Activated naive CD4-positive, alpha-beta T cell treated with anti-CD3 and anti-CD28 coated beads, Interleukin-2, amount 10 ng/mL, durations not matched to agents 7 days and 5 days (primary cell): ENCODE results near the gene PLCXD3.

ENCODE experiments used
- CTCF ChIA-PET: fragments of 350-600 bp; sonication (Branson Sonifier 250); formaldehyde crosslinking; loops from one replicate; lab custom pipeline; 2021; ENCODE audit warnings: antibody characterized with exemption; lab: Charles Lee
- DNase-seq: peaks from one replicate; pipeline ENCODE4 v3.0.0-alpha.2; 2020
- H3K27ac Mint-ChIP-seq: one replicate; pipeline ENCODE4 v1.8.0; 2021; ENCODE audit warnings: mild to moderate bottlenecking, moderate library complexity, mixed read lengths
- H3K27me3 Mint-ChIP-seq: one replicate; pipeline ENCODE4 v1.8.0; 2021; ENCODE audit warnings: mild to moderate bottlenecking, mixed read lengths
- H3K36me3 Mint-ChIP-seq: one replicate; pipeline ENCODE4 v1.8.0; 2021; ENCODE audit warnings: mixed read lengths
- H3K4me1 Mint-ChIP-seq: one replicate; pipeline ENCODE4 v1.8.0; 2021; ENCODE audit warnings: mixed read lengths
- H3K4me3 Mint-ChIP-seq: one replicate; pipeline ENCODE4 v1.8.0; 2021; ENCODE audit warnings: mild to moderate bottlenecking, moderate library complexity, mixed read lengths
- H3K9me3 Mint-ChIP-seq: one replicate; pipeline ENCODE4 v1.8.0; 2021; ENCODE audit warnings: mixed read lengths

Gene PLCXD3

DNA sequence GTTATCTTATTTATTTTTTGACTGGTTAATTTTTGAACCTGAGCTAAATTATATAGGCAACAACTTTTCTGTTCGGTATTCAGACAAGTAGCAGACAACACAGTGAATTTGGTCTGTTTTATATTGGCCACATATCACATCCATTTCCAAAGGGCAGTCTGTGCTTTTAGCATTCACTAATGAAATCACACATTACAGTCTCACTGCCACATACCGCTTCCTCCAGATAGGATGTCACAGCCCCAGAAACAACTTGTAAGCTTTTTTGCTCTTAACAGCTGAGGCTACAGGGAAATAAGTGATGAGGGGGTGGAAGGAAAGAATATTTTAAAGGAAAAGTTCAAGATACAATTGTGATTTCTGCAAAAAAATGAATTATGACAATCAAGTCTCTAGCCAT is 140.6 kb downstream of the PLCXD3 start:
- Mint-ChIP-seq H3K27me3 (no peaks in the 10 kb centered on the region), H3K4me3 (no peak overlapping the region), H3K4me1 (no peaks in the 10 kb centered on the region), H3K36me3 (no peaks in the 10 kb centered on the region), H3K9me3 (peaks cover 2% of the 10 kb centered on the region), H3K27ac (no peak overlapping the region)
- no peak for DNase-seq
- CTCF ChIA-PET: interaction anchor here (1.2 kb wide), 1 partner anchor 154 kb away, joined by 3 read pairs; no protein-coding TSS in a partner anchor

DNA sequence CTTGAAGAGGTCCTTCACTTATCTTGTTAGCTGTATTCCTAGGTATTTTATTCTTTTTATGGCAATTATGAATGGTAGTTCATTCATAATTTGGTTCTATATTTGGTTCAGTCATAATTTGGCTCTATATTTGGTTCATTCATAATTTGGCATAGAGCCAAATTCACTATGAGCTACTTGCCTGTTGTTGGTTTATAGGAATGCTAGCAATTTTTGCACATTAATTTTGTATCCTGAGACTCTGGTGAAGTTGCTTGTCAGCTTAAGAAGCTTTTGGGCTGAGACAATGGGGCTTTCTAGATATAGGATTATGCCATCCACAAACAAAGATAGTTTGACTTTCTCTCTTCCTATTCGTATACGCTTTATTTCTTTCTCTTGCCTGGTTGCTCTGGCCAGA is 142.2 kb downstream of the PLCXD3 start:
- no peak overlapping the region for H3K4me3 Mint-ChIP-seq
- no peaks in the 10 kb centered on the region for H3K27me3 Mint-ChIP-seq
- no peak for DNase-seq
- no peak overlapping the region for H3K27ac Mint-ChIP-seq
- peaks cover 2% of the 10 kb centered on the region for H3K9me3 Mint-ChIP-seq
- CTCF ChIA-PET: no interaction called here
- H3K4me1 Mint-ChIP-seq: no peaks in the 10 kb centered on the region
- H3K36me3 Mint-ChIP-seq: no peaks in the 10 kb centered on the region

DNA sequence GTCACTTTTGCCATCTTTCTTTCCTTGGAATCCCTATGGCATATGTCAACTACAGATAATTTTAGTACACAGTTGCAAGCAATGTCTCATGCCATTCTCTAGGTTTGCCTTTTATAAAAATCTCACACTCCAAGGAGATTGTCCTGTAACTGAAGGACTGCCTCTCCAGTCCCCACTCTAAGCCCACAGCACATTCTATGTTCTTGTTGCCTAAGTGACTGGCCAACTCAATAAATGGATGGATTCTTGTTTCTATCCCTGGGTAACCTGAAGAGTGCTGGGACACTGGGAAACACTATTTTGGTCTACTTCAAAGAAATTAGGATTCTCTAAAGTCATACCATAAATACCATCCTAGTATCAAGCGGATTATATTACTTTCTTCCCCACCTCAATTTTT is 145.0 kb downstream of the PLCXD3 start:
- Mint-ChIP-seq H3K36me3 (no peaks in the 10 kb centered on the region), H3K9me3 (peaks cover 2% of the 10 kb centered on the region), H3K4me1 (no peaks in the 10 kb centered on the region), H3K4me3 (no peak overlapping the region), H3K27me3 (no peaks in the 10 kb centered on the region), H3K27ac (no peak overlapping the region)
- CTCF ChIA-PET: no interaction called here
- no peak for DNase-seq

DNA sequence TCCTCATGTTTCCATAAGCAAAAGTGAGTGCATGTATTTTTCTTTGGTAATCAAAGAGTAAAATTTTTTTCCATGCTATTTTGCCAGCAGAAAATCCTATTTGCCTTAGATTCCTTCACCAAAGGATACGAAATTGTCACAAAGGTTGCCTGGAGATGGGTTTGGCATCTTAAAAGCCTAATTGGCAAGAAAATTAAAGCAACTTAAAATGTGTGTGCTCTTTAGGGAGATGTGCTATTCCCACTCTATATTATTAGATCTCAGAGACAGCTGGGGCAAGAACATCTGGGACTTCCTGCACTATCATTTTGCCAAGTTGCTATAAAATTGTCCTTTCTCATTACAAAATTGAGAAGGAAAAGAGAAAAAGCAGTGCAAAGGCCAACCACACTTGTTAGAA is 146.1 kb downstream of the PLCXD3 start:
- Mint-ChIP-seq H3K27ac (no peak overlapping the region), H3K36me3 (no peaks in the 10 kb centered on the region), H3K27me3 (no peaks in the 10 kb centered on the region), H3K9me3 (peaks cover 2% of the 10 kb centered on the region), H3K4me1 (no peaks in the 10 kb centered on the region), H3K4me3 (no peak overlapping the region)
- CTCF ChIA-PET: no interaction called here
- no peak for DNase-seq

DNA sequence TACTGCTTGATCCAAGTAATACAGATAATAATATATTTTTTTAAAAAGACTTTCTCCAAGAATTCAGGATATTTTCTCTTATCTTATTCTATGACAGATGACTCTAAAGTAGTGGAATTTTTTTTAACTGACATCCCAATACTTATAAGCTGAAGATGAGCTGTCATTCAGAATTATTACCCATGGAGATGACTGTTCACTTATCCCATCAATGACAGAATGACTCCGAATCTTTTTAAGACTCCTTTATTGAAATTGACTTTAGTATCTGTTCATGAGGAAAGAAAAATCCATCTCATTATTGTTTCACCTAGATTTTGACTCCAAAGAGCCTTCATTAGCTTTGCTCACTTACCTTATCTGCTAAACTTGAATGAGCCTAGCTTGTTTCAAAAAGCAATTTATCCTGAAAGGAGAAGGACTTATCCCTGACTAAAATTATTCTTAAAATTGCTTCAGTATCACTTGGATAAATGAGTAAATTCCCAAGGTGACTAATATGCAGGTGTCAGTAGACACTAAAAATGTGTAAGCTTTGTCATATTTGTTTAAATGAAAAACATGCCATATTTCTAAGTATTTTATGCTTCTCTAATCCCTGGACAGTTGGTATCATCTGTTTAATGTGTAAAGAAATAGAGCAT is 146.9 kb downstream of the PLCXD3 start:
- Mint-ChIP-seq H3K9me3 (peaks cover 2% of the 10 kb centered on the region), H3K36me3 (no peaks in the 10 kb centered on the region), H3K4me1 (no peaks in the 10 kb centered on the region), H3K27me3 (no peaks in the 10 kb centered on the region), H3K4me3 (no peak overlapping the region), H3K27ac (no peak overlapping the region)
- DNase-seq: no peak
- CTCF ChIA-PET: no interaction called here

DNA sequence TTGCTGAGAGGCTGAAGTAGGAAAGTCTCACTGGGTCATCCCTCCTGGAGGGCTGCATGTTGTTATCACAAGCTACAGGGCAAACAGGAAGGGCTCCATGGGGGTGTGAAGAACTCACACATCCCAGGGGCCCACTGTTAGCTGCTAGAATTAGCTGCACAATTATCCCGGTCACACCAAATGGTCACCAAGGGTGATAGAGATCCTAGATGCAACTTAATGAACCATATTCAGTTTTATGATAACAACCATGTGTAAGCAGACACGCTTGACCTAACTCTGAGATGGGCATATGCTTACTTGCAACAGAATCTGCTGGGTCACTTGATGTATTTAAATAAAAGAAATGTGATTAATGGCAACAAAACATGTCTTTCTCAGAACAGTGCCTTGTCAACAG is 153.6 kb downstream of the PLCXD3 start:
- no peak overlapping the region for H3K4me3 Mint-ChIP-seq
- CTCF ChIA-PET: no interaction called here
- H3K36me3 Mint-ChIP-seq: no peaks in the 10 kb centered on the region
- no peaks in the 10 kb centered on the region for H3K9me3 Mint-ChIP-seq
- H3K27ac Mint-ChIP-seq: no peak overlapping the region
- H3K27me3 Mint-ChIP-seq: no peaks in the 10 kb centered on the region
- no peaks in the 10 kb centered on the region for H3K4me1 Mint-ChIP-seq
- DNase-seq: no peak

DNA sequence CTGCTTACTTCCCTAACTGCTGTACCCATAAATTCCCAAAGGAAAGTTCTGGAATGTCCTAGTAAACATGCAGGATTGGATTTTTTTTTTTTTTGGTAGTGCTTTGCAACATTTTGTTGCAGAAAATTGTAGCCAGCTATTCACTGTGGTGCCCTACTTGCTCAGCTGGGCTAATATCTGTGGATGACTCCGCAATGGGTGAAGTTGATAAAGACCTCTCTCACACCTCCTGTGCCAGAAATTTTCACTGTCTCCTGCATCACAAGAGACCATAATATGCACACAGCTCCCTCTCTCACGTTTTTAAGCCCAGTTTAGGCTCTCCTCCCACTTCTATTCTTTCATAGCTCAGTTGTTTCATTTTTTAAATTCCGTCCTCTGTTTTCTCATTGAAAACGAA is 160.6 kb downstream of the PLCXD3 start:
- CTCF ChIA-PET: interaction anchor here (0.7 kb wide), 1 partner anchor 97 kb away, joined by 3 read pairs; no protein-coding TSS in a partner anchor
- H3K36me3 Mint-ChIP-seq: no peaks in the 10 kb centered on the region
- H3K4me3 Mint-ChIP-seq: no peak overlapping the region
- no peak overlapping the region for H3K27ac Mint-ChIP-seq
- H3K4me1 Mint-ChIP-seq: no peaks in the 10 kb centered on the region
- no peak for DNase-seq
- no peaks in the 10 kb centered on the region for H3K27me3 Mint-ChIP-seq
- H3K9me3 Mint-ChIP-seq: no peaks in the 10 kb centered on the region

DNA sequence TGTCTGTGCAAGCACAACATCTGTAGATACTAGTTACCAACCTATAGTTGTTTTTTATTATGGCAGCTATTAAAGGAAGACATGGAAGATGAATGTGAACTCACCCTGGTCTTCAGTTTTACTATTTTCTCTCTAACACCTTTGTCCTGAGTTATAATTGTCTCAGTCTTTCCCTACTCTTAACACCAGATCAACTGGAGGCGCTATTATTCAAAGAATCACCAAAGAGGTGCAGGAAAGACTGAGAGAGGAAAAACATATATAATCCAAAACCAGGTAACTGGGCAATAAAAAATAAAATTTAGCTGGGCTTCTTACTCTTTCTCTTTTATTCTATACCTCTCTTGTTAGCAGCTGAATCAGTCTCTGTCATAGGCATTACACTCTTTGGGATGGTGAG is 162.8 kb downstream of the PLCXD3 start:
- Mint-ChIP-seq H3K9me3 (no peaks in the 10 kb centered on the region), H3K4me1 (no peaks in the 10 kb centered on the region), H3K36me3 (no peaks in the 10 kb centered on the region), H3K27ac (no peak overlapping the region), H3K27me3 (no peaks in the 10 kb centered on the region), H3K4me3 (no peak overlapping the region)
- CTCF ChIA-PET: no interaction called here
- no peak for DNase-seq

DNA sequence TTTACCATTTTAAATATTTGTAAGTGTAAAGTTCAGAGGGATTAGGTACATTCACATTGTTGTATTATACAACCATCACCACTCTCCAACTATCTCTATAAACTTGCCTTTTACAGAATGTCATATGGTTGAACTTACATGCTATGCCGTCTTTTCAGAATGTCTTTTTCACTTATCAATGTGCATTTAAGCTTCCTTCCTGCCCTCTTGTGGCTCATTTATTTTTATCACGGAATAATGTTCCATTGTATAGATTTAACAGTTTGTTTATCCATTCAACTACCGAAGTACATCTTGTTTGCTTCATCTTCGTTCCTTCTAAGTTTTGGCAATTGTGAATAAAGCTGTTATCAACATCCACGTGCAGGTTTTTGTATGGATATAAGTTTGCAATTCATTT is 163.8 kb downstream of the PLCXD3 start:
- CTCF ChIA-PET: no interaction called here
- H3K27me3 Mint-ChIP-seq: no peaks in the 10 kb centered on the region
- H3K27ac Mint-ChIP-seq: no peak overlapping the region
- H3K9me3 Mint-ChIP-seq: no peaks in the 10 kb centered on the region
- H3K4me3 Mint-ChIP-seq: no peak overlapping the region
- no peaks in the 10 kb centered on the region for H3K36me3 Mint-ChIP-seq
- no peak for DNase-seq
- H3K4me1 Mint-ChIP-seq: no peaks in the 10 kb centered on the region

DNA sequence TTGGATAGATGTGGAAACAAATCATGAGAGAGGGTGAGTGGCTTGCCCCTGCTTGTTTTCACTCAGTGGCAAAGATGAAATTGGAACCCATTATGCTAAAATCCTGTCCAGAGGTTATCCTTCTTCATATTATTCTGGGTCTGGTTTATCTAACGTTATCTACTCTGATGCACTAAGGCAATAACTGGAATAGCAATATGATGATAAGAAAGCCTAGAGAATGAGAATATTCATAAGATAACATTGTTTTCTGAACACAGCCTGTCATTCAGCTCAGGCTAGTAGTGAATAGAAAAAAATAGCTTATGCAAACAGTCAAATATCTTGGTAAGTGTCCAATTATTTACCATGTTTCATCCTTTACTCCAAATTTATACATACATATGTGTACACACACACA is 165.1 kb downstream of the PLCXD3 start:
- CTCF ChIA-PET: no interaction called here
- Mint-ChIP-seq H3K27ac (no peak overlapping the region), H3K9me3 (no peaks in the 10 kb centered on the region), H3K4me3 (no peak overlapping the region), H3K36me3 (no peaks in the 10 kb centered on the region), H3K4me1 (no peaks in the 10 kb centered on the region), H3K27me3 (no peaks in the 10 kb centered on the region)
- DNase-seq: no peak

DNA sequence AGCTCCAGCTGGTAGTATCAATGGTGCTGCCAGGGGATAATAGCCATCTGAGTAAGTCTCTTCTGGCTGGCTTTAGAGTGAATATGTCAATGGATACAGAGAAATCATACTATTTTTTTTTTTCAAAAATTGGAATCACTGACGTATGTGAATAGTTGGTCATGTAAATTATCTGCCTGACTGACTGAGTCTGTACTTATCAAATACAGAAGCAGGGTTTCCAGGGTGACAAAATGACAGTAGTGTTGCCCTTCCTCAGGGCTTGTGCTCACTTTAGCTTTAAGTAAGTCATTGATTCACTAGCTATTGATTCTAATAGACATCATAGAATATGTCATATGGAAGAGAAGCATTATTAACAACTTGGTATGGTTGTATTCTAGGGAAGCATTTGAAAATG is 171.1 kb downstream of the PLCXD3 start:
- no peaks in the 10 kb centered on the region for H3K4me1 Mint-ChIP-seq
- H3K9me3 Mint-ChIP-seq: no peaks in the 10 kb centered on the region
- H3K4me3 Mint-ChIP-seq: no peak overlapping the region
- H3K36me3 Mint-ChIP-seq: no peaks in the 10 kb centered on the region
- no peak overlapping the region for H3K27ac Mint-ChIP-seq
- H3K27me3 Mint-ChIP-seq: no peaks in the 10 kb centered on the region
- CTCF ChIA-PET: no interaction called here
- DNase-seq: no peak

DNA sequence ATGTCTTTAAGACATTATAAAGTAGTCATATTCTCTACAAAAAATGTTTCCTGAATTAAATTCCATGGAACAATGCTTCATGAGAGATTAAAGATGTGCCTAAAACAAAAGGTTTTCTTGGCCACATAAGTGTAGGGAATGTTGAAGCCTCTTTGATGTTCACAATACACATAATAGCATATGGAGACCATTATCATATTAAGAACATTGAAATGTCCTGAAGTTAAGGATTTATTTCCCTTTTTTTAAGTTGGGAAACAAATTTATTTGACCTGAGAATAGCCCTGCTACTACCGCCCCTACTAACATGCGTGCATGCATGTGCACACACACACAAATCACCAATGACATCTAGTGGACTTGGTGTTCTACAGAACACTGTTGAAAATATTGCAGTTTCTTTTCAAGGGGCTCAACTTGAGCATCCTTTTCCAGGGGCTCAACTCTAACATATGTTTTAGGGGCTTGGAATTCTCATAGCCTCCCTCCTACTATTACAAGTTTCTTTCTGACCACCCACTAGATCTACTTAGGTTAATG is 172.2 kb downstream of the PLCXD3 start:
- Mint-ChIP-seq H3K9me3 (no peaks in the 10 kb centered on the region), H3K4me1 (no peaks in the 10 kb centered on the region), H3K36me3 (no peaks in the 10 kb centered on the region), H3K4me3 (no peak overlapping the region), H3K27ac (no peak overlapping the region), H3K27me3 (no peaks in the 10 kb centered on the region)
- CTCF ChIA-PET: no interaction called here
- DNase-seq: no peak

DNA sequence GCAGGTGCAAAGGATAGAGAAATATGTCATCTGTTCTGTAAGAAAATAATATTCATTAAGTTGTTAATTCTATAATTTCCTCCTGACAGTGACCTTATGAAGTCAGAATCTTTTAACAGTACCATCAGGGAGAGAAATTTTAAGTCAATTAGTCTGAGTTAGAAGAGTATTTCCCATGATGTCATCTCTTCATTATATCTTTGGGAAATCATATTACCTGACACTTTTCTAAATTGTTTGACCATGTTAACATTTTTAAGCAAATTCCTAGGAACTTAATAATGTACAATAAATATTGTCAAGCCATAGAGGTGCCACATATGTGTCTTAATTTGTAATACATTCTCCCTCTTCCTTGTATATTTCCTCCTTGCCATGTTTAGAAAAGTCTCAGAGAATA is 172.7 kb downstream of the PLCXD3 start:
- Mint-ChIP-seq H3K27ac (no peak overlapping the region), H3K27me3 (no peaks in the 10 kb centered on the region), H3K4me1 (no peaks in the 10 kb centered on the region), H3K4me3 (no peak overlapping the region), H3K9me3 (no peaks in the 10 kb centered on the region), H3K36me3 (no peaks in the 10 kb centered on the region)
- no peak for DNase-seq
- CTCF ChIA-PET: no interaction called here

DNA sequence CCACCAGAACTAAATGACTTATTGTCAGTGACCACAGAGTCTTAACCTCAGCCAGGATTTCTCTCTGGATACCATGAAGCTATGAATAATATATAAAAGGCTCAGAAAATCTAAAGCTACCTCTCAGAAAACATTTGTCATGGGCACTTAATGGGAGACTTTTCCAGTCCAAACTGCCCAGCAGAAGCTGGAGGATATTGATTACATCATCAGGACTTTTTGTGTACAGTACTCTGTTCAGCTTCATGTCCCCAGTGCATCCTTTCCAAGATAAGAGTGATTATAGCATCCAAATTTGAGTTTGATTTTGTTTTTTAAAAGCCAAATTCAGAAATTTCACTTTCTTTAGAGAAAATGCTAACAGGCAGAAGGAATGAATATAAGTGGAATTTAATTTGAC is 173.2 kb downstream of the PLCXD3 start:
- CTCF ChIA-PET: no interaction called here
- Mint-ChIP-seq H3K27ac (no peak overlapping the region), H3K36me3 (no peaks in the 10 kb centered on the region)

DNA sequence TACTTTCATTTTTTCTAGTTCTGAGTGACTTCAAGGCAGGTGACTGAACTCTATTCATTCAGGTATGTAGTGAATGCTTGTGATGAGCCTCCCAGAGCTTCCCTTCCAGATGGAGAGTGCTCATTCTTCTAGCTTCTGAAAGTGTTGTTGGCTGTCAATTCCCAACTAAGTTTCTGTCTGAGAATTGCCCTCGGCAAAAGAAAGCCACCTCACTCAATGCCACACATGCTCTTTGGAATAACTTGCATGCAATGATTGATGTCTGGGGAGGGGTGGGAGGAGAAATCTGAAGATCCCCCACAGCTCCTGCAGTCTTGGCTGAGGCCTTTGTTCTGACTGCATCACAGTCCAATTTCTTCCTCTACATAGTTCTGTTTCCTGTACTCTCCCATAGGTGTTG is 173.9 kb downstream of the PLCXD3 start:
- Mint-ChIP-seq H3K27ac (no peak overlapping the region), H3K27me3 (no peaks in the 10 kb centered on the region), H3K36me3 (no peaks in the 10 kb centered on the region), H3K4me3 (no peak overlapping the region), H3K4me1 (no peaks in the 10 kb centered on the region), H3K9me3 (no peaks in the 10 kb centered on the region)
- CTCF ChIA-PET: no interaction called here
- no peak for DNase-seq

More for the DNA sequence above, 173.2 kb downstream of the PLCXD3 start:
- no peak for DNase-seq
- H3K4me1 Mint-ChIP-seq: no peaks in the 10 kb centered on the region
- H3K9me3 Mint-ChIP-seq: no peaks in the 10 kb centered on the region
- H3K27me3 Mint-ChIP-seq: no peaks in the 10 kb centered on the region
- H3K4me3 Mint-ChIP-seq: no peak overlapping the region
